GM21367 (cell line): ENCODE data around the gene CGAS.
"Not testable (repeated sequence)": the region's sequence is repeated elsewhere in the genome, so short reads cannot be mapped to it uniquely, and the experiment has no call there.

Experiments used
- ATAC-seq: cut with Tn5 transposase; IDR thresholded peaks from one replicate; pipeline ENCODE4 v1.9.1; 2021; ENCODE audit not compliant: unreplicated experiment

The CGAS gene

DNA sequence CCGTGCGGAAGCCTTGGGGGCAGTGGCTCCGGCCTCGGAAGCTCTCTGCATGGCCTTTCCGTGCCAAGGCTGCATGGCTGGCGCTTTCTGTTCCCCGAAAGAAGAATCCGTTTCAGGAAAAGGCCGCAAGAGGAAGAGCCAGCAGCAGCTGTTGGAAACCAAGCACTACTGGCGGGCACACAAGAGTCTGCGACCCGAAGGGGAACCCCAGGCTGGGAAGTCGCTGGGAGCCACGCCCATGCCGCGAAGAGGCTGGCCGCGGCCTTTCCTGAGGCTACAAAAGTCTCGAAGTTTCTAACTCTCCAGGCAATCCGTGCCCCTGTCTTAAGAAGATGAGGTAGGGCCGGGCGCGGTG is at the start of gene CGAS:
Gene CGAS (minus strand): TSS at position 191 of the 355 bp plus-strand sequence. CDS start 116 bp downstream, at position 75.
- peak; percentile 73 for ATAC-seq

GRCh38 chr6:73497915-73498314 is 45.8 kb upstream of the CGAS start:
- ATAC-seq = no peak

GRCh38 chr6:73491377-73491776 is 39.3 kb upstream of the CGAS start:
- ATAC-seq = no peak

GRCh38 chr6:73487473-73487872 is 35.4 kb upstream of the CGAS start:
- ATAC-seq = no peak

- ATAC-seq = no peak
Observed at GRCh38 chr6:73484438-73484837, 32.3 kb upstream of the CGAS start.

GRCh38 chr6:73481969-73482368 is 29.9 kb upstream of the CGAS start:
- no peak for ATAC-seq

- no peak for ATAC-seq
Observed at GRCh38 chr6:73477407-73477806, 25.3 kb upstream of the CGAS start.

DNA sequence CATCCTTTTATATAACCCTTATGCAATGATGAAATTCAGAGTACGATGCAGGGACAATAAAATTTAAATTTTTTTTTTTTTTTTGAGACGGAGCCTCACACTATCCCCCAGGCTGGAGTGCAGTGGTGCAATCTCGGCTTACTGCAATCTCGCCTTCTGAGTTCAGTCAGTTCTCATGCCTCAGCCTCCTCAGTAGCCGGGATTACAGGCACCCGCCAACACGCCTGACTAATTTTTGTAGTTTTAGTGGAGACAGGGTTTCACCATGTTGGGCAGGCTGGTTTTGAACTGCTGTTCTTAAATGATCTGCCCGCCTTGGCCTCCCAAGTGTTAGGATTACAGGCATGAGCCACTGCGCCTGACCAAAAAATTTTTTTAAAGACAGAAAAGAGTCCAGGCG is 24.6 kb upstream of the CGAS start:
- no peak for ATAC-seq

DNA sequence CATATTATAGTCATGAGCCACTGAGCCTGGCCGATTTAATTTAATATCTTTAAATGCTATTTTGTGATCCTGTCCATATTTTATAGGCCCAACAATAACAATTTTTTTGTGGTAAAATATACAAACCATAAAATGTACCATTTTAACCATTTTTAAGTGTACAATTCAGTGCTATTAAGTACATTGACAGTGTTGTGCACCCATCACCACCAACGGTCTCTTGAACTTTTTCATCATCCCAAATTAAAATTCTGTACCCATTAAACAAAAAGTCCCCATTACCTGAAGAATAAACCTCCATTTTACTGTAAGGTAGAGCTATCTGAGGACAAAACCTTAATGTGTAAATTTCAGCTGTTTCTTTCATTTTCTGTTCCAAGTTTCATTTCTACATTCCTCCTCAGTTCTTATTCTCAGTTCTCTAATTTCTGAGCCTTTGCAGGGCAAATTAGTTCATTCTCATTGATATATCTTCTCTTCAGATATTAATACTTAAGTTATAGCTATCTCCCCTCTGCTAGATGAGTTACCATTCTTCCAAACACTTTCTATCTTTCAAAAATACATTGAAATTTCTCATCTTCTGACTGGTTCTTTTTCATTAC is 19.7 kb upstream of the CGAS start:
- ATAC-seq = peak; percentile 92

GRCh38 chr6:73461537-73462350 is 9.6 kb upstream of the CGAS start, which contains the start of gene MTO1:
Gene MTO1 (plus strand): TSS chr6:73461737. CDS start chr6:73461855, 118 bp downstream.
- ATAC-seq = peak; percentile 95

DNA sequence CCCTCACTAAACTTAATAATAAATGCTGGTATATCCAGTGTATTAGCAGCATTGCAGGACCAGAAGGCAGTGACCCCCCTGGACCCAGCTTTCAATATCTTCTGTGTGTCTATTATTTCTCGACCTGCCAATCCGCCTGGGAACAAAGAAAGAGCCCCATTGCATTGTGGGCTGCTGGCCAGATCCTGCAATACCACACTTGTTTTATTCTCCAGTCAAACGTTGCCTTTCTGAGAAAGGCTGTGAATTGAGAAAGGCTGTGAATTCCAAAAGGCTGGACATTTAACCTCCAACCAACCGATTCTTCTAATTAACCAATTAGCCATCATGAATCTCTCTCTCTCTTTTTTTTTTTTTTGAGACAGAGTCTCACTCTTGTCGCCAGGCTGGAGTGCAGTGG is 8.0 kb upstream of the CGAS start:
- ATAC-seq = no peak

- not testable (repeated sequence) for ATAC-seq
Observed at GRCh38 chr6:73459474-73459873, 7.4 kb upstream of the CGAS start.

DNA sequence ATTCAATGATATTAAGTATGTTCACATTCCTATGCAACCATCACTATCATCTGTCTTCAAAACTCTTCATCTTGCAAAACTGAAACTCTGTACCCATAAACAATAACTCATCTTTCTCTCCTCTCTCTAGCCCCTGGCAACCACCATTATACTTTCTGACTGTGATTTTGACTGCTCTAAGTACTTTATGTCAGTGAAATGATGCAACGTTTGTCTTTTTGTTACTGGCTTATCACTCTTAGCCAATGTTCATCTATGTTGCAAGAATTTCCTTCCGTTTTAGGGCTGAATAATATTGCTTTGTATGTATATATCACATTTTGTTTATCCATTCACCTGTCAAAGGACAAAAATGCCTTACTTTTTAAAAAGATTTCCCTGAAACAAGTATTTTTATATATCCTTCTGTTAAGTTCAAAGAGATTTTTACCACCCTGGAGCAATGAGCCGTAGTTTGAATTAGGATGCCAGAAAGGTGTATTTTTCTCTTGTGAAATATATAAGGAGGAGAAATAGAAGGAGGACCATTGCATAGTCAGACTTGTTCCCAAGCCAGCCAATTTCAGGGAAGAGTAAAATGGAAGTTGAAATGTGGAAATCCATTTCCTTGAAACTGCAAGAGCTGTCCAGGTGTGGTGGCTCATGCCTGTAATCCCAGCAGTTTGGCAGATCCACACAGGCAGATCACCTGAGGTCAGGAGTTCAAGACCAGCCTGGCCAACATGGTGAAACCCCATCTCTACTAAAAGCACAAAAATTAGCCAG is 4.0 kb upstream of the CGAS start:
- no peak for ATAC-seq

GRCh38 chr6:73451223-73452106 is 632 bp downstream of the CGAS start:
- ATAC-seq = peak; percentile 47

DNA sequence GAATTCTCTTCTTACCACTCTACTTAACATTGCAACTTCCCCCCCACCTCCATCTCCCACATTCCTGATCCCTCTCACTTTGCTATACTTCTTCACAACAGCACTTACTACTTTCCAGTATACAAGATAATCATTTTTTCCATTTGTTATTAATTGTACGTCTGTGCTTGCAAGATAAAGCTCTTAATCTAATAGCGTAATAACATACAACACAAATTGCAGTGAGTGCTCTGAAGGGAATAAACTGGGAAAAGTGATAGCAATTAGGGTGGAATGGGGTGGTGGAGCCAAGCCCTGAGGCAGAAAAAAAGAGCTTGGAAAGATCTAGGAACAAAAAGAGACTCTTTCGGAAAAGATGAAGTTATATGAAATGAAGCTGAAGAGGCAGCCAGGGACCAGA is 8.5 kb downstream of the CGAS start:
- ATAC-seq = no peak

DNA sequence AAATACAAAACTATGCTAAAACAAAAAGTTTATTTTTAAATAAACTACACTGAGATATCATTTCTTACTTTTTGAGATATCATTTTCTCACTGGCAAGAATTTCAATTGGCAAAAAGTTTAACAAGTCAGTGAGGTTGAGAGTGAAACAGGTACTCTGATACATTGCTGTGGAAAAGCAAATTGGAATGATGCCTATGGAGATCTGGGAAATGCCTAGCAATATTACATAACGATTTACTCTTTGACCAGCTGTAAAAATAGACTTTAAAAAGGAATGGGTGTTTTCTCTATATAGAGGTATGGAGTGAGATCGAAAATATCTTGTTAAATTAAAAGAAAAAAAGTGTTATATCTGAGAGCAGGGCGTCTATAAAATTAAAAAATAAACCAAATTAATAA is 16.9 kb downstream of the CGAS start:
- ATAC-seq = no peak

- no peak for ATAC-seq
Observed at GRCh38 chr6:73421534-73421933, 30.6 kb downstream of the CGAS start.

- no peak for ATAC-seq
Observed at GRCh38 chr6:73418081-73418741, 33.9 kb downstream of the CGAS start.

DNA sequence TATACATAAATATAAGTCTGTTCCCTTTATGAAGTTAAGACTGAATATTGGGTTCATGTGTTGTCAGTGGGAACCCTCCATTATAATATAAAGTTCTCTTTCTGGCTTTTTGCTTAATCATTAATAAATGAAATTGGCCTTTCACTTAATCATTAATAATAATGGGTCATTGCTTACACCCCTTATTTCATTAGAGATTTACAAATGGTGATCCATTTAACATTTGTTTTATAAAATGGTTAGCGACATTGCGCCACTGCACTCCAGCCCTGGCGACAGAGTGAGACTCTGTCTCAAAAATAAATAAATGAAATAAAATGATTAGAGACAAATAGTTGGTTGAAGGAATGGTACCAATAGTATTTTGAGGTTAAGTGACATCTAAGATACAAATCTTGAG is 39.0 kb downstream of the CGAS start:
- ATAC-seq = no peak

GRCh38 chr6:73409395-73409794 is 42.7 kb downstream of the CGAS start:
- no peak for ATAC-seq
